DOHH2 (cell line): Measurements from ENCODE around the gene GRAMD1C.

Experiments
- EZH2phosphoT487 ChIP-seq: fragments of 200-600 bp; sonication (generic); IDR thresholded peaks from 2 replicates; pipeline ENCODE4 v1.6.1; 2017; ENCODE audit warnings: borderline replicate concordance, mild to moderate bottlenecking, antibody characterized with exemption, low read length, moderate library complexity, mixed read lengths
- TF ChIP-seq, protein P1 (sequence below): fragments of 200-600 bp; sonication (generic); IDR thresholded peaks from one replicate; pipeline ENCODE4 v1.5.1; 2014; ENCODE audit warnings: antibody characterized with exemption, mild to moderate bottlenecking, low read depth, low read length; ENCODE audit not compliant: poor library complexity, severe bottlenecking

DNA sequence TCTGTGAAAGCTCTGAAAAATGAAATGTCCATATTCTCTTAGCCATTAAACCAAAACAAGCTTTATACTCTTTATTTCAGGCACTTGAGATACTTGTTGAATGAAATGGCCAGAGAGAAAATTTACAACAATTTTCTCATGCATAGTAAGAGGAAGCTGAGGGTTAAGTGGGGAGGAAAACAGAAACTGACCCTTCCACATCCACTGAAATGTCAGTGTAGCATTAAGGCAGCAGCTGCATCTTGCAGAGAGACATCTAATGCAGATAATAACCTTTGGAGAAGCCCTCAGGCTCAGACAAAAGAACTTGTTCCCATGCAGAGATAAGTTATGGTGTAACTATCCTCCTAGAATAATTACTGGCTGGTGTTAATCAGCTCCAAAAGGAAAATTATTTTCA is 143.2 kb downstream of the GRAMD1C start:
- TF ChIP-seq, protein P1, sequence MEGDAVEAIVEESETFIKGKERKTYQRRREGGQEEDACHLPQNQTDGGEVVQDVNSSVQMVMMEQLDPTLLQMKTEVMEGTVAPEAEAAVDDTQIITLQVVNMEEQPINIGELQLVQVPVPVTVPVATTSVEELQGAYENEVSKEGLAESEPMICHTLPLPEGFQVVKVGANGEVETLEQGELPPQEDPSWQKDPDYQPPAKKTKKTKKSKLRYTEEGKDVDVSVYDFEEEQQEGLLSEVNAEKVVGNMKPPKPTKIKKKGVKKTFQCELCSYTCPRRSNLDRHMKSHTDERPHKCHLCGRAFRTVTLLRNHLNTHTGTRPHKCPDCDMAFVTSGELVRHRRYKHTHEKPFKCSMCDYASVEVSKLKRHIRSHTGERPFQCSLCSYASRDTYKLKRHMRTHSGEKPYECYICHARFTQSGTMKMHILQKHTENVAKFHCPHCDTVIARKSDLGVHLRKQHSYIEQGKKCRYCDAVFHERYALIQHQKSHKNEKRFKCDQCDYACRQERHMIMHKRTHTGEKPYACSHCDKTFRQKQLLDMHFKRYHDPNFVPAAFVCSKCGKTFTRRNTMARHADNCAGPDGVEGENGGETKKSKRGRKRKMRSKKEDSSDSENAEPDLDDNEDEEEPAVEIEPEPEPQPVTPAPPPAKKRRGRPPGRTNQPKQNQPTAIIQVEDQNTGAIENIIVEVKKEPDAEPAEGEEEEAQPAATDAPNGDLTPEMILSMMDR: no peak
- TF ChIP-seq EZH2phosphoT487: no peak
